GM18909 (cell line): Measurements from ENCODE around the gene MRO.
"Not testable (repeated sequence)": the region's sequence is repeated elsewhere in the genome, so short reads cannot be mapped to it uniquely, and the experiment has no call there.

Source experiments
- ATAC-seq: cut with Tn5 transposase; IDR thresholded peaks from one replicate; pipeline ENCODE4 v1.9.1; 2021; ENCODE audit warnings: mild to moderate bottlenecking; ENCODE audit not compliant: unreplicated experiment, poor library complexity

MRO gene

DNA sequence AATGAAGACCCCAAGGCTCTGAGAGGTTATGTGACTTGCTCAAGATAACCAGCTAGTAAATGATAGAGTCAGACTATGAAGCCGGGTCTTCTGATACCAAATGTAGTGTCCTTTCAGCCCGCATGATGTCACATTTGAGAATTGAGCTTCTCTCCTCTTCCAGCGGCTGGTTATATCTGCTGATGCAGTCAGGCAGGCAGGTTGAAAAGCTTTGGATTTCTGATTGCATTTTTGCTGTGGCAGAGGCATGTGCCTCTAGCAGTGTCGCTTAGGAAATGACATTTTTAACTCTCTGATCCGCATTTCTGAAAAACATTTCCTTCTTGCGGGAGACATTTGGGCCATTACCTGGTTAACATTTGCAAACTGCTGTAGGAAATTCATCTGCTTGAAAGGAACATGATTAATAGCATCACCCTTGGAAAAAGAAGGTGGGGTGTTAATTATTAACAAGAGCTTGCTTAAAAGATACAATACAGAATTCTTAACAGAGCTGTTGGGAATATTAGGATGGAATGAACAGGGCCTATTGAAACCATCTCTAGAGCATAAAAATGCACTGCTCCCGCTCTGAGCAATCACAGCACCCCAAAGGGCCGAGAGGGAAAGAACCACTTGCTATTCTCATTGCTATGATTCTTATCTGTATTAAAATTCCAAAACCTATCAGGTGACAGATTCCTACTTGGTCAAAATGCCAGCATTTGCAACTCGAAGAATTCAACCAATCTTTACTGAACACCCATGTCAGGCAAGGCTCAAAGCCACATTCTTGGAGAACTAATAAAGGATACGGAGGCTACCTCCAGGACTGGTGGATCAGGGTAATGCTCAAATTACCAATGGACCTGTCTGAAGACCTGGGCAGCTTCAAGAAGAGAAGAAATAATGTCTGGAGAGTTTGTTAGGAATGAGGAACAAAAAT is 25.9 kb downstream of the MRO start:
- no peak for ATAC-seq

- no peak for ATAC-seq
Measured at GRCh38 chr18:50792885-50793284, 26.9 kb downstream of the MRO start.

DNA sequence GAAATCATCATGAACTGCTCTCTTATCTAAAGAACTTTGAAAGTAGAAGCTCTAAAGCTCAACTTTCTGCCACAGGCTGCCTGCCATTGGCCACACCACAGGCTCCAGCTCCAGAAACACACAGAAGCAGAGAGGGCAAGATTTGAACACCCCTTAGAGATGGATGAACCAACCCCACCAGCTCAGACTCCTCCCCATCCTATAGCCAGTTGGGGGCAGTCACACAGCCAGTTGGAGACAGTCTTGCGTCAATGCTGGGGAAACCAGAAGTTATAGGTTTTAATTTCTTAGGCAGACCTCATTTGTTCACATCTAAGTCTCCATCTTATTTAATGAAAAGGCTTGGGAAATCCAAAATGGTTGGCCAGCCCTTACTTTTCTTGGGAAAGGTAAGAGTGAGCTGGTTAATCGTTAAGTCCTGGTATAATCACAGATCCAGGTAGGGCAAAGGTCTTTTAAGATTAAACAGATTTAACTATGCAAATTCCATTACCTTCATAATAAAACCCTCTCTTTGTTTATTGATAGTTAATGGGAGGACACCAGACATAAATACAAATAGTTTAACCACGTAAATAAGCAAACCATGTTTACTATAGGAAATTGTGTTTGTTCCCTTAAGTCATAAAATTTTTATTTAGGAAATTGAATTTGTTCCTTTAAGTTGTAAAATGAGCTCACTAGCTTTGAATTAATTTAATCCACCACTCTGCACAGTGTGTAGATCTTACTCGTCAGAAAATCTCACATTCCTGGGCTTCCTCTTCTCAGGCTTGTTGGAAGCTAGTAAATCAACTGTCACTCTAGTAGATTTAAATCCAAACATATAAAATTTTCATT is 28.0 kb downstream of the MRO start:
- ATAC-seq, result no peak

DNA sequence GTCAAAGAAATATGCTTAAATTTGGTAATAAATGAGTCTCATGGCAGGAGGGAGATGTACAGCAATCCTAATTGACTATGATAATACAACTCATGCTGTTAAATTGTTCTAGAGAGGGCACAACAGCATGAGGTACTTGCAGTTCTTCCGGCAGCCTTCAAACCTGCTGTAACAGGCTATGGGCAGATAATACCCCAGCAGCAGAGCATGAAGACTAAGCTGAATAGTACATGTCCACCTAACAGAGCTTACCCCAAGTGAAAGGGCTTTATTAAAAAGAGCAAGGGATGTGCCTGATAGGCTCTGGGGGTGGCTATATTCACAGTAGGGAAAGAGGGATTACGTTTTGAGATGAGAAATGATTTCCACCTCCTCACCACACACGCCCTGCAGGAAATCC is 28.9 kb downstream of the MRO start:
- no peak for ATAC-seq

GRCh38 chr18:50790241-50790640 is 29.6 kb downstream of the MRO start:
- ATAC-seq, result no peak

GRCh38 chr18:50788284-50788683 is 31.5 kb downstream of the MRO start:
- no peak for ATAC-seq

- no peak for ATAC-seq
Measured at GRCh38 chr18:50786864-50787263, 33.0 kb downstream of the MRO start.

DNA sequence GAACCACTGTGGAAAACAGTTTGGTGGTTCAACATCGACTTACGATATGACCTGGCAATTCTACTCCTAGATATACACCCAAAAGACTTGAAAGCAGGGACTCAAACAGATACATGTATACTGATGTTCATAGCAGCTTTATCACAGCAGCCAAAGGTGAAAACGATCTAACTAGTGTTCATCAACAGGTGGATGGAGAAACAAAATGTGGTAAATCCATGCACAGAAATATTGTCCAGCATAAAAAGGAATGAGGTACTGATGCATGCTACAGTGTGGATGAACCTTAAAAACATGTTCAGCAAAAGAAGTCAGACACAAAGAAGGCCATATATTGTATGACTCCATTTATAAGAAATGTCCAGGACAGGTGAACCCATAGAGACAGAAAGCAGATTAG is 36.3 kb downstream of the MRO start:
- ATAC-seq, result no peak

DNA sequence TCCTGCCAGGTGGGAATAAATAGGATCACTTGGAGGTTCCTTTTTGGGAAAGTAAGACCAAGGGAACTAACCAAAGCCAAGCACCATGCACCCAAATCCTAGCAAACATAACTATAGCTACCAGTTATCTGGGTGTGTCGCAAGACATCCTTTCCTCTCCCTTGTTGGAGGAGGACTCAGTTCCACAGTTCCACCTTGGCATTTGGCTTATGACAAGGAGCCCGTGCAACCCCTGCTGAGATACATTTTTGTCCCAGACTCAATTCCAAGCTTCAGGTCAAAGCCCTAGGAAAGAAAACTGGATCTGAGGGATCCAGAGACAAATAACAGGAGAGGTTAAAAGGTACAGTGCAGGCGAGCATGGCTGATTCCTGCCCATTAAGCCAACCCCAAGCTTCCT is 40.8 kb downstream of the MRO start:
- ATAC-seq, result not testable (repeated sequence)

DNA sequence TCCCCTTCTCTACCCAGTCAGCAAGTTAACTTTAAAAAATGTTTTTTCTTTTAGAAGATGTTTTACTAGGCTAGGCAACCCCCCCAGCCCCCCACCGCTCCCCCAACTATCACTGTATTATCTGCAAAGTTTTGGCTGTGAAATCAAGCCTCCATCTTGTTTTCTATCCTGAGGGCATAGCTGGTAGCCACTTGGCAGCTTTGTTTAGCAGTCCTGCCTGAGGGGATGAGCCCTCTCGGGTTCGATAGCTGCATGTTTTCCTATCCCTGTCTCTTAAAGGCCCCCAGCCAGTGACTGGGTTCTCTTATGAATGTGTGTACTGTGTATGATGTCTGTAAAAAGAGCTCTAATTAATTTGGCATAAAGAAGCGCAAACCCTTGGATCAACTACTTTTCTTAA is 43.4 kb downstream of the MRO start:
- no peak for ATAC-seq

DNA sequence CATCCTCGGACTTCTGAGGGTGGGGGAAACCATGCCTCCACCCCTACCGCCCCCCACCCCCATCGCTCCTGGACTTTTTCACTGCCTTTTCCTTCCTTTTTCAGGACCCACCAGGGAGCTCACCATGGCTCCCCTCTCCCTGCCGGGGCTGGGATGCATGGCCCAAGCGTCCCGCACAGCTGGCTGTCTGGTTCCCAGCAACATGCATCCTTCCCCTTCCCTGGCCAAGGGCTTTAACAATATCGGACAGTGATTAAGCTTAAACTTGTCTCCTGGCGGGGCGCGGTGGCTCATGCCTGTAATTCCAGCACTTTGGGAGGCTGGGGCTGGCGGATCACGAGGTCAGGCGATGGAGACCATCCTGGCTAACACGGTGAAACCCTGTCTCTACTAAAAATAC is 44.1 kb downstream of the MRO start:
- ATAC-seq, result no peak

DNA sequence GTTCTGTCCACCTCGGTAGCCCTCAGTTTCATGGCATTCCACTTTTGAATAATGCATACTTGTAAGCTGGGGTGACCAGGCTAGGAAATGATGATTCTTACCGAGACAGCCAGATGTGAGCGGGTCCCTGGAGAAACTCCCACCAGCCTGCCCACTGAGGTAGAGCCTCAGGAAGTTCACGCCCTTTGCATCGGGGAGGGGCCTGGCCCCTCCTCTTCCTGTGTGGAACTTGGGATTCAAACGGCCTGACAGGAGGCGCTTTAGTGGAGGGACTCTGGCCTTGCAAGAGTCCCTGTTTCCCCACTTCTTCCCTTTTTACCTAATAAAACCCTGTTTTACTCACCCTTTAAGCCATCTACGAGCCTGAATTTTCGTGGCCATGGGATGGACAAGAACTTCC is 44.6 kb downstream of the MRO start:
- no peak for ATAC-seq

GRCh38 chr18:50769463-50769862 is 50.4 kb downstream of the MRO start:
- ATAC-seq, result no peak

DNA sequence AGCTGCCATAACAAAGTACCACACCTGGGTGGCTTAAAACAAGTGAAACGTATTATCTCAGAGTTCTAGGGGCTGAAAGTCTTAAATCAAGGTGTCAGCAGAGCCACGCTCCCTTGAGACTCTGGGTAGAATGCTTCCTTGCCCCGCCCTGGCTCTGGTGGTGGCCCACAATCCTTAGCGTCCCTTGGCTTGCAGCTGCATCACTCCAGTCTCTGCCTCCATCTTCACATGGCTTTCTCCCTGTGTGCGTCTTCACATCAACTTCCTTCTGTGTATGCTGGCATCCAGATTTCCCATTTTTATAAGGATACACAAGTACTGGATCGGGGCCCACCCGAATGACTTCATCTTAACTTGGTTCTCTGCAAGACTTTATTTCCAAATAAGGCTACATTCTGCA is 62.5 kb downstream of the MRO start:
- no peak for ATAC-seq

DNA sequence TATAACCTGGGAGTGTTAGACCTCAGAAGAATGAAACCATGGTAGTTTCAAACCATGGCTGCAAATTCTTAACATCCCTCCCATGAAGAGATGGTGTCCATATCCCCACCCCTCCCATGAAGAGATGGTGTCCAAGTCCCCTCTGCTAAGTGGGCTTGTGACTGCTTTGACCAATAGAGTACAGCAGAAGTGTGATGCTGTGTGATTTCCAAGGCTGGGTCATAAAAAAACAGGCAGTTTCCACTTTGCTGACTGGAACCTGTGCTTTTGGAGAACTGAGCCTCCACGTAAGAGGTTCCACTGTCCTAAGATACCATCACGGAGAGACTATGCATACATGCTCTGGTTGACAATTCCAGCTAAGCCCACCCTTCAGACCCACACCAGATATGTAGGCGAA is 65.5 kb downstream of the MRO start:
- ATAC-seq, result no peak

- no peak for ATAC-seq
Measured at GRCh38 chr18:50753311-50753710, 66.5 kb downstream of the MRO start.

GRCh38 chr18:50751947-50752346 is 67.9 kb downstream of the MRO start:
- ATAC-seq, result no peak

GRCh38 chr18:50751490-50751889 is 68.3 kb downstream of the MRO start:
- no peak for ATAC-seq

- no peak for ATAC-seq
Measured at GRCh38 chr18:50750546-50750945, 69.3 kb downstream of the MRO start.

DNA sequence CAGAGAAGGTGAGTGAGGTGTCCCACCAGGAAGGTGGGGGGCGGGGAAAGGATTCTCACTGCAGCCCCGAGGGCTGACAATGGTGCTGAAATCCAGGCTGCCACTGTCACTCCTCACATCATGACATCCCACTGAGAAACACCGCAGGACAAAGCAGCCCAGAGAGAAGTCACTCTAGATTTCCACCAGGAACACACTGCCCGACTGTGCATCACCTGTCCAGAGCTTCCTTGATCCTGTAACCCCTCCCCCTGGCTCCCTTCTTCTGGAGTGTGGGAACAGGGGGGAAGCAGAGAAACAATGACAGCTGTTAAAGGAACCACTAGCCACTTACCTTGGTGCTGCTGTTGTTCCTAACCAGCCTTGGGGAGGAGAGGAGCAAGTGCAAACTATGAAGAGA is 69.9 kb downstream of the MRO start:
- ATAC-seq, result no peak

- no peak for ATAC-seq
Measured at GRCh38 chr18:50749421-50749820, 70.4 kb downstream of the MRO start.
